ENCODE measurements around the gene ZNF423. TPM values are rescaled to one million over a fixed set of nuclear protein-coding genes. Genes with fewer than 3 reads are reported as not detected.

The ZNF423 gene
- polyA plus RNA-seq, 1 experiment: 0.11 TPM

DNA sequence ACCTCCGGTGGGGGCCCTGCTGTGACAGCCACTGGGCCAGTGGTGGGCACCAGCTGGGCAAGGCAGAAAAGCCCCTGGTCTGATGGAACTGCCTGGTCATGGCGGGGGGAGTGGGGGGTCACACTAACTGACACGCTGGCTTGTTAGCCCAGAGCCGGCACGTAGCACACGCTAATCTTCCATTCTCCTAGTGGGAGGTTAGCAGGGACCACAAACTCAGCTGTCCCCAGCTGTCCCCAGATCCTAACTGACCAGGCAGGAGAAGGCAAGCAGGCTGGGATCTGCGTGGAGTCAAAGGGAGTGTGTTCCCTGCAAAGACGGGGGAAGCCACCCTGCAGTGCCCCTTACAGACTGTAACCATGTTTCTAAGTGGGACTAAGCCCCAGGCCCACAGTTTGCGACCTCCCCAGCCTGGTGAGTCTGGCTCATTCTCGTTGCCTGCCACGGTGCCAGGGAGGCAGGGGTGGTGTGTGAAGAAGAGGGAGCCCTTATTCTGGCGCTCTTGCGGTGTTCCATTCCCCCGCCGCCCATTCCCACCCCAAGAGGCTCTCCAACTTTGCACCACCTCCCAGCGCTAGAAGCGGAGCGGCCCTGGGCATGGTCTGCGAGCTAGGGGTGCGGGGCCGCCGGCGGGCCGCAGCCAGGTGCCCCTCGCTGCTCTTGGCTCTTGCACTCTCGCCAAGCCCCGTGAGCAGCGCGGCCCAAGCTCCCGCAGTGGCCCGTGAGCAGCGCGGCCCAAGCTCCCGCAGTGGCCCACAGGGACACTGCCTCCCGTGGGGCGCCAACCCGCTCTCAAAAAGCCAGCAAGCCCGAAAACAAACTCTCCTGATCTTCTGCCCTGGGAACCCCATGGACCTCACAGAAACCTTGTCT lies 12.1 kb upstream of the ZNF423 start:
- no peaks in the 10 kb centered on the region for H3K9me3 ChIP-seq (ENCODE audit: control insufficient read depth, insufficient read depth, low read length)
- ChIA-PET CTCF (no interaction called here), POLR2A (no interaction called here)
- H3K27me3 ChIP-seq (ENCODE audit: control insufficient read depth, insufficient read depth, low read length): peaks cover 9% of the 10 kb centered on the region
- no peak for DNase-seq (ENCODE audit: low read depth, low spot score)
- no peak overlapping the region for H3K4me3 ChIP-seq (ENCODE audit: low read depth, low read length)
- TF ChIP-seq, protein P1, sequence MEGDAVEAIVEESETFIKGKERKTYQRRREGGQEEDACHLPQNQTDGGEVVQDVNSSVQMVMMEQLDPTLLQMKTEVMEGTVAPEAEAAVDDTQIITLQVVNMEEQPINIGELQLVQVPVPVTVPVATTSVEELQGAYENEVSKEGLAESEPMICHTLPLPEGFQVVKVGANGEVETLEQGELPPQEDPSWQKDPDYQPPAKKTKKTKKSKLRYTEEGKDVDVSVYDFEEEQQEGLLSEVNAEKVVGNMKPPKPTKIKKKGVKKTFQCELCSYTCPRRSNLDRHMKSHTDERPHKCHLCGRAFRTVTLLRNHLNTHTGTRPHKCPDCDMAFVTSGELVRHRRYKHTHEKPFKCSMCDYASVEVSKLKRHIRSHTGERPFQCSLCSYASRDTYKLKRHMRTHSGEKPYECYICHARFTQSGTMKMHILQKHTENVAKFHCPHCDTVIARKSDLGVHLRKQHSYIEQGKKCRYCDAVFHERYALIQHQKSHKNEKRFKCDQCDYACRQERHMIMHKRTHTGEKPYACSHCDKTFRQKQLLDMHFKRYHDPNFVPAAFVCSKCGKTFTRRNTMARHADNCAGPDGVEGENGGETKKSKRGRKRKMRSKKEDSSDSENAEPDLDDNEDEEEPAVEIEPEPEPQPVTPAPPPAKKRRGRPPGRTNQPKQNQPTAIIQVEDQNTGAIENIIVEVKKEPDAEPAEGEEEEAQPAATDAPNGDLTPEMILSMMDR (IDR thresholded peaks at IDR 0.05; ENCODE audit: low read depth, low read length): no peak
- no peak overlapping the region for H3K27ac ChIP-seq (ENCODE audit: low read depth, low read length)

DNA sequence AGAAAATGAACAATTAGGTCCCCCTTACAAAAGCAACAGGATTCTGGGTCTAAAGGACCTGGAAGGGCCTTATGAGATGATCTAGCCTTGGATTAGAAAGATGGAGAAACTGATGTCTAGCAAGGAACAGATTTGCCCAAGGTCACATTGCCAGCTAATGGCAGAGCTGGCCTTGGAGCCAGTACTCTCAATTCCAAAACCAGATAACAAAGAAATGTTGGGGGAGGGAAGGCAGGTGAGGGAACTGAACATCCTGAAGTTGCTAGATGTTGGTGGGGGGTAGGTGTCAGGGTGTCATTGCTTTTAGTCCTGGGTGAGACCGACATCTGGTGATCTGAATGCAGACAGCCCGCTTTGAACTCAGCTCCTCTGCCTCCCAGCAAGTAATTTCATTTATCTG lies 11.3 kb upstream of the ZNF423 start:
- DNase-seq (ENCODE audit: low read depth, low spot score): no peak
- CTCF ChIA-PET: no interaction called here
- H3K4me3 ChIP-seq (ENCODE audit: low read depth, low read length): no peak overlapping the region
- H3K27ac ChIP-seq (ENCODE audit: low read depth, low read length): no peak overlapping the region
- H3K27me3 ChIP-seq (ENCODE audit: control insufficient read depth, insufficient read depth, low read length): peaks cover 12% of the 10 kb centered on the region
- H3K9me3 ChIP-seq (ENCODE audit: control insufficient read depth, insufficient read depth, low read length): no peaks in the 10 kb centered on the region
- POLR2A ChIA-PET: no interaction called here
- TF ChIP-seq, protein P1 (IDR thresholded peaks at IDR 0.05; ENCODE audit: low read depth, low read length): no peak

DNA sequence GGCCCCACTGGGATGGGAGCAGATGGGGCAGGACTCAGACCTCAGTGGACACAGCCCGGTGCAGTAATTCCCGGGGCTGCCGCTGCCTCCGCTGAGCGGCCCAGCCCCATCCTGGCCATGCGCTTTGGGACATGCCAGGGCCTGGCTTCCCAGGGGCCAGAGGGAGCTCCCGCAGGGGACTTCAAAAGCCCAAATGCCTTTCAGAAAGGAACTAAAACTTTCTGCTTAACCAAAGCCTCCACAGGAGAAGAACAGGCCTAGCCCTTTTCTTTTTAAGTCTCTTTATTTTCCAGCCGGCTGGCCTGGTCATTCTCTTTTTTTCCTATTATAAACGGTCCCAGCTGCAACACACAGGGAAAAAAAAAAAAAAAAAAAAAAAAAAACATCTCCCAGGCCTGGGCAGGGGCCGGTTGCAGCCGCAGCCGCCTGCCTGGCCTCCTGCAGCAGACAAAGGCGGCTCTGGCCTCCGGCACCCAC lies 10.7 kb upstream of the ZNF423 start:
- ChIA-PET CTCF (no interaction called here), POLR2A (interaction anchor here (0.6 kb wide), 1 partner anchor 470 kb away, joined by 6 read pairs; no protein-coding TSS in a partner anchor)
- TF ChIP-seq, protein P1 (IDR thresholded peaks at IDR 0.05; ENCODE audit: low read depth, low read length): no peak
- Histone ChIP-seq H3K27ac (ENCODE audit: low read depth, low read length) (no peak overlapping the region), H3K27me3 (ENCODE audit: control insufficient read depth, insufficient read depth, low read length) (peaks cover 15% of the 10 kb centered on the region), H3K9me3 (ENCODE audit: control insufficient read depth, insufficient read depth, low read length) (no peaks in the 10 kb centered on the region), H3K4me3 (ENCODE audit: low read depth, low read length) (no peak overlapping the region)
- DNase-seq (ENCODE audit: low read depth, low spot score): no peak

DNA sequence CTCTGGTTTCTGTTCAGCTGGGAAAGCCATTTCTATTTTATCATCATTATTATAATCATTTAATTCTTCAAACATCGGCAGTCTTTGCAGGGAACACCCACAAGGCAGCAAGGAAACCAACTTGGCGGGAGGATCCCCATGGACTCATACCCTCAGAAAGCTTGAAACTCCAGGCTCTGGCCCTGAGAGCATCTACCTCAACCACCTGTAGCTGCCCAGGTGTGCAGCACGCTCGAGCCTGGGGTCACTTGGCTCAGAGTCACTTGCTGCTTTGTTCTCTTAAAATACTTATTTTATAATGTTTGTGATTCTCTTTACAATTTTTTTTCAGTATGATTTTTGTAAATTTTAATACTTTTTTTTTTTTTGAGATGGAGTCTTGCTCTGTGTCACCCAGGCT lies 6.8 kb upstream of the ZNF423 start:
- ChIA-PET POLR2A (no interaction called here), CTCF (interaction anchor here (0.5 kb wide), 1 partner anchor 55 kb away, joined by 3 read pairs; no protein-coding TSS in a partner anchor)
- H3K27ac ChIP-seq (ENCODE audit: low read depth, low read length): no peak overlapping the region
- TF ChIP-seq, protein P1 (IDR thresholded peaks at IDR 0.05; ENCODE audit: low read depth, low read length): no peak
- no peak for DNase-seq (ENCODE audit: low read depth, low spot score)
- peaks cover 39% of the 10 kb centered on the region for H3K27me3 ChIP-seq (ENCODE audit: control insufficient read depth, insufficient read depth, low read length)
- H3K4me3 ChIP-seq (ENCODE audit: low read depth, low read length): no peak overlapping the region
- H3K9me3 ChIP-seq (ENCODE audit: control insufficient read depth, insufficient read depth, low read length): peaks cover 1% of the 10 kb centered on the region; the same call in 1 of the 2 replicates

DNA sequence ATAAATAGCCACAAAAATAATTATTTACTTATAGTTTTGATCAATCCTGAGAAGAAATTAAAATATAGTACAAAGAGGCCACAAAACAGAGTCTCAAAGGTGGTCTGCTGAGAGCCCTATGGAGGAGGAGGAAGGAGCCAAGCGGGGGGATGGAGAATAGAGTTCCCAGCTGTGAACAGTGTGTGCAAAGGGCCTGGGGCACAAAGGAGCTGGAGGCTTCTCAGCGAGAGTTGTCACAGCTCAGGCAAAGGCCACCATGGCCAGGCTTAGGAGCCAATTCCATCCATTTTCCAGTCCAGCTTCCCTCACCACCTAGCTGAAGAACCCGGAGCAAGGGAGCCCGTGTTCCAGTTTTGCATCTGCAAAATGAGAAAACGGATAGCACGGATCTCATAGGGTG lies 5.4 kb upstream of the ZNF423 start:
- H3K4me3 ChIP-seq (ENCODE audit: low read depth, low read length): no peak overlapping the region
- TF ChIP-seq, protein P1 (IDR thresholded peaks at IDR 0.05; ENCODE audit: low read depth, low read length): no peak
- no peak overlapping the region for H3K27ac ChIP-seq (ENCODE audit: low read depth, low read length)
- CTCF ChIA-PET: no interaction called here
- POLR2A ChIA-PET: no interaction called here
- H3K27me3 ChIP-seq (ENCODE audit: control insufficient read depth, insufficient read depth, low read length): peaks cover 39% of the 10 kb centered on the region
- no peak for DNase-seq (ENCODE audit: low read depth, low spot score)
- H3K9me3 ChIP-seq (ENCODE audit: control insufficient read depth, insufficient read depth, low read length): peaks cover 4% of the 10 kb centered on the region; the same call in 1 of the 2 replicates
